CD4-positive, alpha-beta T cell (primary cell): ENCODE data around the gene SLC9A8. TPM values are rescaled to one million over a fixed set of nuclear protein-coding genes. Genes with fewer than 3 reads are reported as not detected.

Source experiments
- ATAC-seq: fragments of 200-7000 bp; cut with Tn5 transposase; one replicate; pipeline ENCODE4 v1.10.0; 2022; ENCODE audit warnings: mild to moderate bottlenecking; ENCODE audit not compliant: poor library complexity
- CTCF ChIA-PET: fragments of 350-600 bp; sonication (Branson Sonifier 250); formaldehyde crosslinking; loops from one replicate; lab custom pipeline; 2021; ENCODE audit warnings: antibody characterized with exemption, inconsistent platforms; lab: Charles Lee
- POLR2A ChIA-PET: fragments of 350-600 bp; sonication (Branson Sonifier 250); formaldehyde crosslinking; loops from one replicate; lab custom pipeline; 2021; ENCODE audit warnings: antibody characterized with exemption, inconsistent platforms; lab: Charles Lee
- DNase-seq, 14 experiments: peaks; one replicate each; pipeline ENCODE4 v3.0.0-alpha.2; 2013 to 2020; ENCODE audit warnings: mixed read lengths in 2 of 14
- H3K27ac ChIP-seq, 2 donors: one replicate each; pipeline versions ENCODE4 v1.5.1 to v1.7.0; 2013; ENCODE audit warnings: low read length in 2 of 2, low read depth in 1 of 2, mild to moderate bottlenecking in 1 of 2
- H3K27me3 ChIP-seq, 2 experiments: 1 replicate in 1 of 2; 2 replicates in 1 of 2; pipeline versions ENCODE4 v1.6.1 to v1.7.0; 2013; ENCODE audit warnings: low read length in 2 of 2, control low read depth in 1 of 2, mild to moderate bottlenecking in 1 of 2, moderate library complexity in 1 of 2; ENCODE audit not compliant: insufficient read depth in 2 of 2, control insufficient read depth in 1 of 2
- H3K36me3 ChIP-seq: one replicate; pipeline ENCODE4 v1.6.1; 2013; ENCODE audit warnings: low read length, control low read depth; ENCODE audit not compliant: insufficient read depth
- H3K4me1 ChIP-seq: one replicate; pipeline ENCODE4 v1.6.1; 2013; ENCODE audit warnings: low read length, control low read depth; ENCODE audit not compliant: insufficient read depth
- H3K4me3 ChIP-seq: one replicate; pipeline ENCODE4 v1.5.1; 2013; ENCODE audit warnings: mild to moderate bottlenecking, low read length, moderate library complexity
- H3K9me3 ChIP-seq, 2 experiments: 1 replicate in 1 of 2; 2 replicates in 1 of 2; pipeline versions ENCODE4 v1.6.1 to v1.7.0; 2013; ENCODE audit warnings: low read length in 2 of 2, mild to moderate bottlenecking in 2 of 2, control low read depth in 1 of 2, moderate library complexity in 1 of 2; ENCODE audit not compliant: control insufficient read depth in 1 of 2, insufficient read depth in 1 of 2
- H3K27ac Mint-ChIP-seq: one replicate; pipeline ENCODE4 v1.8.0; 2020; ENCODE audit warnings: mixed read lengths
- H3K27me3 Mint-ChIP-seq: one replicate; pipeline ENCODE4 v1.8.0; 2021; ENCODE audit warnings: mixed read lengths
- H3K36me3 Mint-ChIP-seq: one replicate; pipeline ENCODE4 v1.8.0; 2021; ENCODE audit warnings: low read depth, mixed read lengths
- H3K4me1 Mint-ChIP-seq: one replicate; pipeline ENCODE4 v1.8.0; 2021; ENCODE audit warnings: low read depth, mixed read lengths
- H3K4me3 Mint-ChIP-seq: one replicate; pipeline ENCODE4 v1.8.0; 2020; ENCODE audit warnings: mild to moderate bottlenecking, mixed read lengths
- H3K9me3 Mint-ChIP-seq: one replicate; pipeline ENCODE4 v1.8.0; 2020; ENCODE audit warnings: mixed read lengths
- CTCF ChIP-seq: fragments of 200-600 bp; IDR thresholded peaks from one replicate; pipeline ENCODE4 v1.8.0; 2022; ENCODE audit warnings: antibody characterized with exemption, mild to moderate bottlenecking
- intact Hi-C, 2 experiments: fragments of 100-400 bp; cut with DNase I in 1 of 2; cut with micrococcal nuclease in 1 of 2; formaldehyde crosslinking; loops; one replicate each; pipeline versions ENCODE4 v1.15.1 to v1.9.0; 2023 to 2025; cut with DNase I, micrococcal nuclease
- total RNA-seq, 174 experiments: library from RNA in 2 of 174; stranded (reverse) in 2 of 174; gene quantifications; one replicate each; pipeline ENCODE4 v1.2.3 and lab custom pipeline; 2021 to 2026

Gene SLC9A8
- total RNA-seq, 2 experiments from 2014 or later: 29.5 to 30.2 TPM

DNA sequence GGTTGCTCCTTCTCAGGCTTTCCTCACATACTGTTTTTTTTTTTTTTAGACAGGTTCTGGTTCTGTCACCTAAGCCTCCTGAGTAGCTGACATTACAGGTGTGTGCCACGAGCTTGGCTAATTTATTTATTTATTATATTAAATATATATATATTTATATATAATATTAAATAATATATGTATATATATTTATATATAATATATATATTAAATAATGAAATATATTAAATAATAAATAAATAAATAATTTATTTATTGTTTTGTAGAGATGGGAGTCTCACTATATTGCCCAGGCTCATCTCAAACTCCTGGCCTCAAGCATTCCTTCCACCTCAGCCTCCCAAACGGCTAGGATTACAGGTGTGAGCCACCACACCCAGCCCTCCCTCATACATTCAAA lies 28.3 kb upstream of the SLC9A8 start:
- POLR2A ChIA-PET: no interaction called here
- no peak for ATAC-seq

GRCh38 chr20:49785149-49785851 lies 27.3 kb upstream of the SLC9A8 start:
- CTCF ChIA-PET: no interaction called here
- H3K9me3 Mint-ChIP-seq: no peaks in the 10 kb centered on the region

More for the DNA sequence above, 28.3 kb upstream of the SLC9A8 start:
- intact Hi-C loops: no loop called here
- H3K27me3 ChIP-seq: no peaks in the 10 kb centered on the region
- H3K27ac ChIP-seq: no peak overlapping the region
- no peaks in the 10 kb centered on the region for H3K9me3 ChIP-seq
- DNase-seq: no peak
- H3K4me3 Mint-ChIP-seq: no peak overlapping the region
- CTCF ChIA-PET: no interaction called here
- H3K27ac Mint-ChIP-seq: no peak overlapping the region
- H3K36me3 Mint-ChIP-seq: no peaks in the 10 kb centered on the region
- H3K9me3 Mint-ChIP-seq: no peaks in the 10 kb centered on the region
- no peaks in the 10 kb centered on the region for H3K36me3 ChIP-seq
- peaks cover 3% of the 10 kb centered on the region for H3K4me1 ChIP-seq
- H3K4me1 Mint-ChIP-seq: no peaks in the 10 kb centered on the region
- H3K27me3 Mint-ChIP-seq: peaks cover 10% of the 10 kb centered on the region
- no peak for TF ChIP-seq CTCF
- no peak overlapping the region for H3K4me3 ChIP-seq

GRCh38 chr20:49785852-49786175 lies 26.8 kb upstream of the SLC9A8 start:
- Histone ChIP-seq H3K27ac (no peak overlapping the region), H3K27me3 (no peaks in the 10 kb centered on the region), H3K36me3 (no peaks in the 10 kb centered on the region), H3K4me3 (no peak overlapping the region), H3K4me1 (peaks cover 5% of the 10 kb centered on the region), H3K9me3 (no peaks in the 10 kb centered on the region)
- no peak for ATAC-seq
- intact Hi-C loops: no loop called here
- no peak overlapping the region for H3K4me3 Mint-ChIP-seq
- no peak overlapping the region for H3K27ac Mint-ChIP-seq
- DNase-seq: no peak
- no peaks in the 10 kb centered on the region for H3K4me1 Mint-ChIP-seq
- H3K27me3 Mint-ChIP-seq: peaks cover 14% of the 10 kb centered on the region
- no peaks in the 10 kb centered on the region for H3K9me3 Mint-ChIP-seq
- no peak for TF ChIP-seq CTCF
- no peaks in the 10 kb centered on the region for H3K36me3 Mint-ChIP-seq
- ChIA-PET POLR2A (no interaction called here), CTCF (no interaction called here)

More at GRCh38 chr20:49785149-49785851, 27.3 kb upstream of the SLC9A8 start:
- Histone ChIP-seq H3K4me3 (no peak overlapping the region), H3K36me3 (no peaks in the 10 kb centered on the region), H3K27me3 (no peaks in the 10 kb centered on the region), H3K27ac (no peak overlapping the region), H3K9me3 (no peaks in the 10 kb centered on the region), H3K4me1 (peaks cover 5% of the 10 kb centered on the region)
- TF ChIP-seq CTCF: no peak
- peaks cover 13% of the 10 kb centered on the region for H3K27me3 Mint-ChIP-seq
- DNase-seq (no peak), ATAC-seq (no peak)
- H3K4me1 Mint-ChIP-seq: no peaks in the 10 kb centered on the region
- no peaks in the 10 kb centered on the region for H3K36me3 Mint-ChIP-seq
- POLR2A ChIA-PET: no interaction called here
- no peak overlapping the region for H3K4me3 Mint-ChIP-seq
- no peak overlapping the region for H3K27ac Mint-ChIP-seq
- intact Hi-C loops: no loop called here
